ENCODE data around the gene KCNJ13. TPM values are rescaled to one million over a fixed set of nuclear protein-coding genes. Genes with fewer than 3 reads are reported as not detected.

KCNJ13 gene
- total RNA-seq (2022) (not detected in 2 replicates), Bru-seq, nascent RNA (not detected), BruChase-seq, experiment 1, labeled RNA remaining after a 6-hour chase (not detected), BruChase-seq, experiment 2, labeled RNA remaining after a 2-hour chase (not detected)
- long read RNA-seq = 0 reads

DNA sequence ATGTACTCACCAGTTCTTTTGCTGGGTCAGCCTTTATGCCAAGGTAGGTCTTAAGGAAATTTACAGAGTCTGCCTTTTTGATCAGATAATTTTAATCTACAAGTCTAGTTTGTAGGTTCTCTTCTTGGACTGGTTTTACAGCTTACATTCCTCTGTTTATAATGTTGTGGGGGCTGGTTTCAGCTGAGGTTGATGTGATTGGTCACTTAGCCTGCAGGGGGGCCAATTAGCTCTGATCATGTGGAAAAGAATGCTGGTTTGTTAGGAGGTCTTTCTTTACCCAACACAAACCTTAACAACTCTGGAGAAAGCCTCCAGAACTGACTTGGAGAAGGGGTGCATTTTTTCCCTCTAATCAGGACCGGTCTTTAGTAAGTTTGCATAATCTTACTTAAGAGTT is at the start of gene KCNJ13:
KCNJ13 (minus strand) TSS at position 131 of the 400 bp plus-strand sequence. CDS start 5,203 bp downstream, outside the sequence.
- Mint-ChIP-seq H3K27me3 (ENCODE audit: insufficient read depth, unreplicated experiment) (no peaks in the 10 kb centered on the region), H3K36me3 (ENCODE audit: insufficient read depth, unreplicated experiment) (peaks cover 44% of the 10 kb centered on the region), H3K27ac (ENCODE audit: low read depth, unreplicated experiment) (no peak within 1 kb of the TSS), H3K4me1 (ENCODE audit: insufficient read depth, unreplicated experiment) (peaks cover under 1% of the 10 kb centered on the region), H3K9me3 (ENCODE audit: unreplicated experiment) (no peaks in the 10 kb centered on the region), H3K4me3 (ENCODE audit: unreplicated experiment) (no peak within 1 kb of the TSS)
- intact Hi-C loops (cut with micrococcal nuclease) = no loop called here
- BruUV-seq (replicated peaks) = no TSS peak
- no peak for DNase-seq (ENCODE audit: unreplicated experiment)
- ChIA-PET POLR2A (no interaction called here), CTCF (interaction anchor here (0.7 kb wide), 1 partner anchor 475 kb away, joined by 3 read pairs; the partner anchor contains the start of gene ATG16L1)
- TF ChIP-seq CTCF (IDR thresholded peaks at IDR 0.05; ENCODE audit: unreplicated experiment) = no peak

DNA sequence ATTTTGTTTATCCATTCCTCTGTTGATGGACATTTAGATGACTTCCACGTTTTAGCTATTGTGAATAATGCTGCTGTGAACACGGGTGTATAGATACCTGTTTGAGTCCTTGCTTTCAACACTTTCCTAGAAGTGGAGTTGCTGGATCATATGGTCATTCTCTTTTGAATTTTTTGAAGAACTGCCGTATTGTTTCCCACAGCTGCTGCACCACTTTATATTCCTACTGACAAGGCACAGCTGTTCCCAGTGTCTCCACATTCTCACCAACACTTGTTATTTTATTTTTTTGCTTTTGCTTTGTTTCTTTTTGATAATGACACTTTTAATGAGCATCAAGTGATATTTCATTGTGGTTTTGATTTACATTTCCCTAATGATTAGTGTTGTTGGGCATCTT is 41.4 kb upstream of the KCNJ13 start:
- no peak for TF ChIP-seq CTCF (IDR thresholded peaks at IDR 0.05; ENCODE audit: unreplicated experiment)
- no peak overlapping the region for H3K27ac Mint-ChIP-seq (ENCODE audit: low read depth, unreplicated experiment)
- H3K27me3 Mint-ChIP-seq (ENCODE audit: insufficient read depth, unreplicated experiment) = no peaks in the 10 kb centered on the region
- ChIA-PET CTCF (no interaction called here), POLR2A (interaction anchor here (1.2 to 1.3 kb wide), 2 partner anchors 9 to 11 kb away, joined by 3 read pairs; no protein-coding TSS in a partner anchor)
- DNase-seq (ENCODE audit: unreplicated experiment) = no peak
- no TSS peak for BruUV-seq (replicated peaks)
- no peaks in the 10 kb centered on the region for H3K4me1 Mint-ChIP-seq (ENCODE audit: insufficient read depth, unreplicated experiment)
- intact Hi-C loops (cut with micrococcal nuclease) = no loop called here
- H3K36me3 Mint-ChIP-seq (ENCODE audit: insufficient read depth, unreplicated experiment) = peaks cover 98% of the 10 kb centered on the region
- H3K9me3 Mint-ChIP-seq (ENCODE audit: unreplicated experiment) = no peaks in the 10 kb centered on the region
- no peak overlapping the region for H3K4me3 Mint-ChIP-seq (ENCODE audit: unreplicated experiment)

GRCh38 chr2:232816657-232817056 is 40.3 kb upstream of the KCNJ13 start:
- no peak for DNase-seq (ENCODE audit: unreplicated experiment)
- Mint-ChIP-seq H3K9me3 (ENCODE audit: unreplicated experiment) (no peaks in the 10 kb centered on the region), H3K36me3 (ENCODE audit: insufficient read depth, unreplicated experiment) (peaks cover 100% of the 10 kb centered on the region), H3K27ac (ENCODE audit: low read depth, unreplicated experiment) (no peak overlapping the region), H3K4me1 (ENCODE audit: insufficient read depth, unreplicated experiment) (no peaks in the 10 kb centered on the region), H3K4me3 (ENCODE audit: unreplicated experiment) (no peak overlapping the region), H3K27me3 (ENCODE audit: insufficient read depth, unreplicated experiment) (no peaks in the 10 kb centered on the region)
- CTCF ChIA-PET = no interaction called here
- POLR2A ChIA-PET = interaction anchor here (1.2 to 1.4 kb wide), 3 partner anchors 8 to 10 kb away, joined by 3 to 5 read pairs (median 3); no protein-coding TSS in a partner anchor
- TF ChIP-seq CTCF (IDR thresholded peaks at IDR 0.05; ENCODE audit: unreplicated experiment) = no peak
- intact Hi-C loops (cut with micrococcal nuclease) = no loop called here
- no TSS peak for BruUV-seq (replicated peaks)

DNA sequence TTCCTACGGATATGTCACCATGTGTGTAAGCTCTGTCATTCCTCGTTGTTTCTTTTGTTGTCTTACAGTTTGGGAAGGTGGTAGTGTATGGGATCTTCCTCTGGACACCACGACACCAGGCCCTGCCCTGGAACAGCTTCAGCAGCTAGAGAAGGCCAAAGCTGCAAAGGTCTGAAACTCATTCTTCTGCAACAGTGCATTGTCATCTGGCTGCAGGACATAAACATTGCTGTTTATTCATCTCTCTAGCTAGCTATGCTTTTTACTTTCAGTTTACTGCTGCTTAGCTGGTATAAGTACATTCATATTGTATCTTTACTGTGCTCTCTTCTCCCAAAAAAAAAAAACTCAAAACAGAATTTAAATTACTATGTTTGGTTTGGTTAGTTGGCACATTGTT is 39.2 kb upstream of the KCNJ13 start:
- intact Hi-C loops (cut with micrococcal nuclease) = no loop called here
- no peak overlapping the region for H3K27ac Mint-ChIP-seq (ENCODE audit: low read depth, unreplicated experiment)

More for the DNA sequence above, 39.2 kb upstream of the KCNJ13 start:
- Mint-ChIP-seq H3K4me1 (ENCODE audit: insufficient read depth, unreplicated experiment) (no peaks in the 10 kb centered on the region), H3K36me3 (ENCODE audit: insufficient read depth, unreplicated experiment) (peaks cover 97% of the 10 kb centered on the region), H3K4me3 (ENCODE audit: unreplicated experiment) (no peak overlapping the region), H3K27me3 (ENCODE audit: insufficient read depth, unreplicated experiment) (no peaks in the 10 kb centered on the region), H3K9me3 (ENCODE audit: unreplicated experiment) (no peaks in the 10 kb centered on the region)
- POLR2A ChIA-PET = interaction anchor here (1.2 to 1.4 kb wide), 2 partner anchors 9 to 11 kb away, joined by 3 to 5 read pairs; no protein-coding TSS in a partner anchor
- no TSS peak for BruUV-seq (replicated peaks)
- DNase-seq (ENCODE audit: unreplicated experiment) = no peak
- CTCF ChIA-PET = interaction anchor here (0.7 kb wide), 1 partner anchor 731 kb away, joined by 3 read pairs; no protein-coding TSS in a partner anchor
- TF ChIP-seq CTCF (IDR thresholded peaks at IDR 0.05; ENCODE audit: unreplicated experiment) = no peak
